COLO668 (cell line): ENCODE data around the gene RDM1.

Experiments used
- DNase-seq: peaks from one replicate; lab custom pipeline; 2025; ENCODE audit not compliant: unreplicated experiment; lab: John Stamatoyannopoulos, UW

RDM1 gene

DNA sequence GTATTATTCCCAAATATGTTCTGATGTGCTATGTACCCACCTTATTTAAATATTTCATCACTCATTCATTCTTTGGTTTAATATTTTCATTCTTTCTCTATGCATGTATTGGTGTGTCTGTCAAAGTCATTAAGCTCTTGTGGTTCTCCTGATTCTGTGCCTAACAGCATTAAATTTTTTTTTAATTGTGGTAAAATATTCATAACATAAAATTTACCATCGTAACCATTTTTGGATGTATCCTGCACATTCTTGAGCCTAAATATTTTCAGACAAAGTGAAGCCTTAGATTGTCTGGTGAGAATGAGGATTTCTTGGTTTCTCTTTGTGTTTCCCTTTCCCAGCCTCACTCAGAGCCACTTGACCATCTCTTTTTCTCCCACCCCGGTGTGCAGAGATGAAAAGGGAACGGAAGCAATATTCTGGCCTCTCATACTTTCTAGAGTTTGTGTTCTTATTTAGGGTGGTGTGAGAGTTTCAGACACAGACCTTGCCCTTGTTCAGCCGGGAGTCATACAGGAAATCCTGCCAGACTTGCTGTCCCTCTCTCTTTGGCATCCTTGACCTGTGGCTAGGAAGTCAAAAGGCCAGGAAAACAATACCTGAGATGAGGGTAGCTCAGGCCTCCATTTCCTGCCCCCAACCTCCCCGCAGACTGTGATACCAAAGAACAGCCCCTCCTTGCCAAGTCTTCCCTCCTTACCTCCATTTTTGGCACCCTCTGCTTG is 55.3 kb downstream of the RDM1 start:
- no peak for DNase-seq

DNA sequence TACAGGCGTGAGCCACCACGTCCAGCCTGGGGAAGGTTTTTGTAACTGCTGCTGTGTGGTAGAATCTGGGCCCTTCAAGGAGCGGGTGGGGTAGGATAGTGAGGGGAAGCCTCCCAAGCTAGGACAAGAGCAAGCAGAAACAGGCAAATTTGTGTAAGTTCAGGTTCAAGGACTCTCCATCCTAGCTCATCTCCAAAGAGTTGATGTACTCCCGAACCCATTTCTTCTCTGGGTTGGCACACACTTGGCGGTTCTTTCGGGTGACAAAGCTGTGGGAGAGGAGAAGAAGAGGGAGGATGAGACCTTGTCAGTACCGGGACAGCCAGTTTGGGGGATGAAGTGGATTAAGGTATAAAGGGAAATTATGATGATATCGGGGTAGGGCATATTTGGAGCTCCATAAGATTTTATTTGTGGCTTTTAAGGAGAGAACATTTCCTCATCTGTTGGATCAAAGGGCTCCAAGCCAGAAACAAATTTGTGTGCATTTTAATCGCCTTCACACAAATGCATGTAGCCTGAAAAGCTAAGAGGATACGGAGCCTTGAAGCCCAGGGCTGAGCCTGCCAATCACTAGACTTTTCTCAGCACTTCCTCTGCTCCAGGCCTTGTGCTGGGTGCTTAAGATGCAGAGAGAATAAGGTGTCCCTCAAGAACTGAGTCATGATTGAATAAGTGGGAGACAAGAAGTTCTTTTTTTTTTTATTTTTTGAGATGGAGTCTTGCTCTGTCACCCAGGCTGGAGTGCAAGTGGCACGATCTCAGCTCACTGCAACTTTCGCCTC is 58.2 kb downstream of the RDM1 start:
- DNase-seq: no peak

DNA sequence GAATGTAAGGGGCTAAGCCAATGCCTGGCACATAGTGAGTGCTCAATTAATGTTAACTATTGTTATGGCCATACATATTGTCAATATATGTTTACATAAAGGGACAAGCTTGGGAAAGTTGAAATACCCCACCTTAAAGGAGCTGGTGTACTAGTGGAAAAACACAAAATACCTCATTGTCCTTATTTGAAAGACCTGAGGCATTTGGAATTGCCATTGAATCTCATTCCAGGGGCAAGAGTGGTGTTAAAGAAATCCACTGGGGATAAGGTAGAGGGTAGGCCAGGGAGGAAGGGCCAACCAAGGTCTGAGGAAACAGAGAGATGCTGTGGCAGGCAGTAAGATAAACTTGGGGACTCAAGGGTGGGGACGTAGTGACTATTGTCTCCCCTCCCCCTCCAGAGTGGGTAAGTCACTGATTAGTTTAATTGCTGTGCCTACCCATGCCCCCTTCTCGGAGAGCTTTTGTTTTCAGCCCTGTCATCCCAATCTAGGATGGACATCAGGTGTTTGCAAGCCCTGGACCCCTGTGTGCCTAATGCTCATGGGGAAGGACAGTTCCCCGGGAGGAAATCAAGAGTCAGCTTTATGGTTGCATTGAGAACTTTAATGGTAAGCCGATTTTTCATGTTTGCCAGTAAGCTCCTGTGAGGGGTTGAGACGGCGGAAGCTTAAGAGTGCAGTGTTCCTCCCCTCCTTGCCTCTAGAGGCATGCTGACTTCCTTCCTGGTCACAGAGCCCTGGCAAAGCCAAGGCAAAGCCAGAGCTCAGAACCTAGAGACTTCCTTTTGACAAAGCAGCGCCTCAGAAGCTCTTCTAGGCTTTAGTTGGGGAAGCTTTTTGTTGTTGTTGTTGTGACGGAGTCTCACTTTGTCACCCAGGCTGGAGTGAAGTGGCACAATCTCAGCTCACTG is 59.4 kb downstream of the RDM1 start:
- no peak for DNase-seq

DNA sequence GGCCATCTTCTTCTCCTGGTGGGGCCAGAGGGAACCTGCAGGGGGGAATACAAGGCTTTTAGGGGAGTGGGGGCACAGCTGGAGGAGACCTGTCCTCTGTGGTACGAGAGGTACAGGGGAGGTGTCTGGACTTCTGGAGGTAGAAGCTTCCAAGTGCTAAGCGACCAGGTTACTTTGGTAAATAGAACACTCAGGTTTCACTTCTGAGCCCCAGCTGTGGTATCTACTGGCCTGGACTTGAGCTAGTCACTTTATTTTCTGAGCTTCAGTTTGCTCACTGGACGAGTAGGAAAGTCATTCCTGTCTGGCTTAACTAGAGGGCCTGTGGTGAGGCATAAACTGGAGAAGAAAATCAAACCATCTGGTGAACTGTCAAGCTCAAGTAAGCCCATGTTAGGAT is 61.8 kb downstream of the RDM1 start, which contains the start of gene HEATR9:
HEATR9 (minus strand) TSS at position 155 of the 400 bp plus-strand sequence; CDS start at position 6, 149 bp downstream.
- no peak for DNase-seq
